Fibroblast of skin of left quadriceps (primary cell): Measurements from ENCODE around the gene RGS6.

Experiments used
- DNase-seq, 2 experiments: peaks; one replicate each; pipeline ENCODE4 v3.0.0-alpha.2; 2013; ENCODE audit warnings: low read depth in 2 of 2

Gene RGS6

DNA sequence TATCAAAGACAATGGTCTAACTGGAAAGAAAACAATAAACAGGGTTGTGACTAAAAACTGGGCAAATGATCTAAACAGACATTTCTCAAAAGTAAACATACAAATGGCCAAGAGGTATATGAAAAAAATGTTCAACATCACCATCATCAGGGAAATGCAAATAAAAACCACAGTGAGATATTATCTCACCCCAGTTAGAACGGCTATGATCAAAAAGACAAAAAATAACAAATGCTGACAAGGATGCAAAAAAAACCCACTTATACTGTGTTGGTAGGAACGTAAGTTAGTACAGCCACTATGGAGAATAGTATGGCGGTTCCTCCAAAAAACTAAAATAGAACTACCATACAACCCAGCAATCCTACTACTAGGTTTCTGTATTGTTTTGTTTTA is 470.1 kb downstream of the RGS6 start:
- no peak for DNase-seq

GRCh38 chr14:72404106-72404774 is 472.0 kb downstream of the RGS6 start:
- DNase-seq = no peak

GRCh38 chr14:72404998-72405397 is 472.8 kb downstream of the RGS6 start:
- DNase-seq = no peak

DNA sequence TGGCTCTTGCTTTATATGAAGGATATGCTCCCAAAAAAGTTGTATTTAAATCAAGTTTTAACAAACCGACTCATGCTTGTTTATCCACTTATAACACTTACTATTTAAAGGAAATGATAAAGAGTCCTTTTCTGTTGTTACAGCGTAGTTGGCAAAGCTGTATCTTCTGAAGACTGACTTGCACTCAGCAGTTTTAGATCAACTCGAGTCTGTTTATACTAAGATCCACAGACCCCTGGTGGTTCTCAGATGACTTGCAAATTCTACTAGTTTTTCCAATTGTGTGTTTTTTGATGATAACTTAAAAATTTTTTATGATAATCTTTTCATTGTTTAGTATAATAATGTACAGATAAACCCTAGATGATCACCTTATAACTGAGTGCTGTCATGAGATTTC is 475.8 kb downstream of the RGS6 start:
- no peak for DNase-seq

- DNase-seq = no peak
Observed at GRCh38 chr14:72409047-72409446, 476.8 kb downstream of the RGS6 start.

GRCh38 chr14:72416081-72416849 is 484.0 kb downstream of the RGS6 start:
- DNase-seq = no peak

DNA sequence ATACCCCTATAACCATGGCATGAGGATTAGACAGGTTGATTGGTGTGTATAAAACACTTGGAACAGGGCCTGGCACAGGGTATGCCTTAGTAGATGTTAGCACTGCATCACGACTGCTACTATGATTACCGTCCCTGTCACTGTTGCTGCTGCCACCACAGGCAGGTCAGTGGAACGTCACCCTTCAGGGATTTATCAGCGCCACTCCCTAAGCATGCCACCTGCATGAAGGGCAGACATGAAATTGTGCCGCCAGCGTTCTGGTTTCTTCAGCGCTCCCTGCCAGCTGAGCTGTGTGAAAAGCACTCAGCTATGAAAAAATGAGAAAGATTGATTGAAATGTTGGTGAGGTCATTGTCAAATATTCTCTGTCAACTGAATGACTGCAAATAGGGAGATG is 484.7 kb downstream of the RGS6 start:
- DNase-seq = no peak

- DNase-seq = no peak
Observed at GRCh38 chr14:72418806-72419205, 486.6 kb downstream of the RGS6 start.

DNA sequence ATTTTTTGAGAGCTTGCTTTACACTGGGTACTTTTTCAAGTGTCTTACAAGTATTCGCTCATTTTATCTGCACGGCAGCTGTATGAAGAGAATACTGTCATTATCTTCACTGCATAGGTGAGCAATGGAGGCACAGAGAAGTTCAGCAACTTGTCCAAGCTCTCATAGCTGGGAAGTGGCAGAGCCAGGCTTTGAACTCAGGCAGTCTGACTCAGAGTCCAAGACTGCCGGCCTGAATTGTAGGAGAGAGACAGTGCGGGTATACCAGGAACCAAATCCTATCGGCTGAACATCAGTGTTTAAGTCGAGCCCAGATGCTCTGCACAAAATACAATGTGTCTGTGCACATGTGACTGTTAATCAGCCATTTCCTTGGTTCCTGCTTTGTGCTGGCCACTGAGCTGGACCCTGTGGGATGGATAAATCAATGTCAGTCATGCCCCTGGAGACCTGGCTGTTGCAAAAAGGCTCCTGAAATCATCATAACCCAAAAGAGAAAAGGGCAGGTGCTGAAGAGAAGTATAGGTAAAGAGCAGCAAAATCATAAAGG is 487.1 kb downstream of the RGS6 start:
- no peak for DNase-seq

DNA sequence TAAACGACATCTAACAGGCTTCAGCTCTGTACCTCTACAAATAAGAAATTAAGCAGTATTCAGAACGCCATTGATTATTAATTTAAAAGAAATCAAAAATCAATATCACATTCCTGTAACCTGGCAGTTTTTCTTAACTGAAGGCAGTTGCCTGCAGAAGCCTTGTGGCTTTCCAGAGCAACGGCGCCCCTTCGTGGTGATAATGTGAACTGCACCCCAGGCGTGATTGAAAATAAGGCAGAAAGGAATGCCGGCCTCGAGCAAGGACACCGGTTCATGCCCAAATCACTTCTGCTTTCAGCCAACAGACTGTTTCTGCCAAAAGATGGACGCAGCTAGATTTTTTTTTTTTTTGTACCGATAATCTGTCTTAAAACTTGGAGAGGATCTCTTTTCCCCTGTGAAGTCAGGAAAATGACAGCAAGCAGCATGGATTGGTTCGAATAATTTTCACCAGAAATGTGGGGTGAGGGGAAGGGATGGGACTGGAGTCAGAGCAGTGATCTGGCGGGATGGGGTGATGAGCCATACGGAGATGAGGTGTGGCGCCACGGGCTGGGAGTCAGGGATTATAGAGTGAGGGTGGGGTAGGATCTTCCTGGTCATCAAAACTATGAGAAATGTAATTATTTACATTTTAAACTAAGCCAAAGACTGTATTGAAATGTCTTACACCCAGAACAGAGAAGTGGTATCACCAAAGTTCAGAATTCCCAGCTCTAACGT is 488.7 kb downstream of the RGS6 start:
- peak; percentile 17 to 29 for DNase-seq

DNA sequence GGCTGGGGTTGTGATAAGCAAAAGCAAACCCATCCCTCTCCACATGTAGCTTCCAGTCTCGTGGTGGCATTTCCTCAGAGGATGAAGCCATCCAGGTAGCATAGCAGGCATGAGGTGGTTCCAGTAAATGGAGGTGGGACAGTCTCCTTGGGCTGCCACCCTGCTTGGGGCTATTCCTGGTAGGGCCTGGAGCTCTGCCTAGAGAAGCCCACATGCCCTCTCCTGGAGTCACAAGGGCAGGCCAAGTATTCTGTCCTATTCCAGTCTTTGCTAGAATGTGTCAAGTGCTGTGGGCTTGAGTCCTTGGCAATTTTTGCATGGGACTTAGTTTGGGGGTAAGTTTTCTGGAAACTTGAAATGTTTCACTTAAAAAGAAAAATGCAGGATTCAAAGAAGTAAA is 491.7 kb downstream of the RGS6 start:
- DNase-seq = no peak

DNA sequence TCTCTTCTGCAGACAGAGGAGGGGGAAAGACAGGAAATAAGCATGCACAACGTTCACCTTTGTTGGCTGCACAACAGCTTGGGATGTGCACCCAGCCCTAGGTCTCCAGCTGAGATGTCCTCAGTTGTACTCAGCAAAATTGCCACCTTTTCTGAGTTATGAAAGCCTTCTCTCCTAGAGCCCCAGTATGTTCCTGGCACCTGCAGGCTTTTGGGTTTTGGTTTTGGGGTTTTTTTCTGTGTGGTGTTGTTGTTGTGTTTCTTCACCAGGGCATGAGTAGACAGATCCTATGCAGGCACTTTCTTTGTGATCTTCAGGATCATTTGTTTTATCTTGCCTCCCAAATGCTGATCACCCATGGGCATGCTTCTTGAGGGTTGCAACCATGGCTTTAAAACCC is 498.2 kb downstream of the RGS6 start:
- DNase-seq = no peak

DNA sequence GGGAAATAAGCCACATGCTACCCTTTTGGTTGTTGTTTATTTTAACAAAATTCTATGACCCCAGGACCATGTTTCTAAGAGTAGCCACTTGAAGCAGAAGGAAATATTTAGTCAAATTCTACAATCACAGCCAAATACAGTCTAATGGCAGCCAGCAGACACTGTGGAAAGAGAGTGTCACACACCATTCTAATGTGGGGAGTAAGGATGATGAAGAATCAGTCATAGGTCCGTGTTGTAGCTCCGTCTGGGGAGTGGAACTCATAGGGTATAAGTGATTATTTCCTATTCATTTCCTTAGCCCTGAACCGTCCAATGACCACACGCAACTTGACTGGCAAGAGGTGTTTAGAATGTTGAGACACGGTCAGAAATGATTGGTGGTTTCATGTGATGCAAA is 500.5 kb downstream of the RGS6 start:
- DNase-seq = no peak

GRCh38 chr14:72433511-72433910 is 501.3 kb downstream of the RGS6 start:
- no peak for DNase-seq

DNA sequence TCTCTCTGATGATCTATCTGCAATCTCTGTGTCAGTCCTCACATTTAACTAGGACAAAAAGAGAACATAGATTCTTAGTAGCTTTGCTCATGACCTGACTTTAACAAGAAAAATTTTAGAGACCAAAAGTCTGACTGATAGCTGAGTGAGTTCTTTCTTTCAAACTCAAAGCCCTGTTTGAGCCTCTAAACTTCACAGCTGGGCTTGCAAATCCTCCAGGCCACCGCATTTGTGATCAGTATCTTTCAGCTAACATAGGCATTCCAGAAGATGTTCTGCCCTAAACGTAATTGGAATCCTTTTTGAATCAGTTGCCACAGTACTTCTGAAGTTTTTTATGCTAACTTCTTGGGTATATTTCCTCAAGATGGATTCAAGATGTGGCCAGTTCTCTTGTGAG is 502.6 kb downstream of the RGS6 start:
- DNase-seq = no peak

DNA sequence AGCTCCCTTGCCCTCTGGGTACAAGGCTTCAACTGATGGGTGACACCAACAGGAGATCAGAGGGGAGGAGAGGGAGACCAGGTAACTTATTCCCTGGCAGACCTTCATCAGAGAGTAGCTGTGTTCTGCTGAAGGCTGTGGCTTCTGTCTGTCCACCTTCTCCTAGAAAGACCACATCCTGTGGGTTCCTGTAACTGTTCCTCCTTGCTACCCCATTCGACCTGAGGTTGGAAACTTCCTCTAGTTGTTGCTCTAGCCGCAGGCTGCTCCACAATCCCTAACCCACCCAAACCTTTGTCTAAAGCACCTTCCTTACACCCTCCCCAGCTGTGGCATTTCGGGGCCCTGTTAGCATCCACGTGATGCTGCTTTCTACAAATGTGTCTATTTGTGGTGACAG is 507.5 kb downstream of the RGS6 start:
- no peak for DNase-seq

DNA sequence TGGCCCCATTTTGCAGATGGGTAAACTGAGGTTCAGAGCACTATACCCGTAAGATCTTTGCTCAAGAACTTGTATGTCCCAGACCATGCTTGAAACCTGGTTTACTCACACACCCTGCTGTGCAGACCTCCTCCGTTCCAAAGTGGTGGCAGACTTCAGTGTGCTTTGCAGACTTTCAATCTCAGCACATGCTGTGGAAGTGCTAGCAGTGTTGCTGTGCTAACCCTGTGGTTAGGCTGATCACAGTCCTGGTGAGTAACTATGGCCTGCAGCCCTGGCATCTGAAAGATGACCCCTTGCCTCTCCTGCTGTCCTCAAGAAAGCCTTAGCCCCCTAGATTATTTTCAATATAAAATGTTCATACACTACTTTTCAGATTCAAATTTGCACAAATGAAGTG is 511.0 kb downstream of the RGS6 start:
- DNase-seq = no peak

GRCh38 chr14:72443991-72444441 is 511.8 kb downstream of the RGS6 start:
- no peak for DNase-seq

- no peak for DNase-seq
Observed at GRCh38 chr14:72444701-72445100, 512.5 kb downstream of the RGS6 start.

- no peak for DNase-seq
Observed at GRCh38 chr14:72448212-72448611, 516.0 kb downstream of the RGS6 start.

- DNase-seq = no peak
Observed at GRCh38 chr14:72450473-72451044, 518.3 kb downstream of the RGS6 start.
